Measurements from ENCODE around the gene BRI3. TPM values are rescaled to one million over a fixed set of nuclear protein-coding genes. Genes with fewer than 3 reads are reported as not detected.

The BRI3 gene
- total RNA-seq, 1 donor from 2014 or later: 530 TPM

DNA sequence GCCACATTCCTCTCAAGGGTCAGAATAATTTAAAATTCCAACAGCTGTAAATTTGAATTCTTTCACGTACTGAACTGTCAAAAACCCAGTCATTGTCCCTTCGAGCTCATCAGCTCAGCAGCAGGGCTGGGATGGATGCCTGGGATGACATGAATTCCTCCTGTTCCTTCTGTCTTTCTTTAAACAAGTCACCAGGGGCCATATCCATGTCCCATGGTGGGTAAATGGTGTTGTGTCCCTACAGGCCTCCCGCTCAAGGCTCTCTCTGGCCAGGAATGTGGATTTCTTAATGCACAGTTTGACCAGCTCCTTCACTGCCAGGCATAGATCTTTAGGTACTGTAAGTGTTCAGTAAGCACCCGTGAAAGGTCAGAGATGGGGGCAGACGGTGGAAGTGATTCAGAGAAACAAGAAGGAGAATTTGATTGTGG, 15.6 kb upstream of the BRI3 start:
- Histone ChIP-seq H3K27ac (no peak overlapping the region), H3K27me3 (no peaks in the 10 kb centered on the region), H3K9me3 (no peaks in the 10 kb centered on the region), H3K36me3 (no peaks in the 10 kb centered on the region), H3K4me1 (no peaks in the 10 kb centered on the region), H3K4me3 (no peak overlapping the region)
- ATAC-seq (peak; percentile 25), DNase-seq (no peak)
- intact Hi-C loops (cut with DNase I): no loop called here
- TF ChIP-seq, protein P1, sequence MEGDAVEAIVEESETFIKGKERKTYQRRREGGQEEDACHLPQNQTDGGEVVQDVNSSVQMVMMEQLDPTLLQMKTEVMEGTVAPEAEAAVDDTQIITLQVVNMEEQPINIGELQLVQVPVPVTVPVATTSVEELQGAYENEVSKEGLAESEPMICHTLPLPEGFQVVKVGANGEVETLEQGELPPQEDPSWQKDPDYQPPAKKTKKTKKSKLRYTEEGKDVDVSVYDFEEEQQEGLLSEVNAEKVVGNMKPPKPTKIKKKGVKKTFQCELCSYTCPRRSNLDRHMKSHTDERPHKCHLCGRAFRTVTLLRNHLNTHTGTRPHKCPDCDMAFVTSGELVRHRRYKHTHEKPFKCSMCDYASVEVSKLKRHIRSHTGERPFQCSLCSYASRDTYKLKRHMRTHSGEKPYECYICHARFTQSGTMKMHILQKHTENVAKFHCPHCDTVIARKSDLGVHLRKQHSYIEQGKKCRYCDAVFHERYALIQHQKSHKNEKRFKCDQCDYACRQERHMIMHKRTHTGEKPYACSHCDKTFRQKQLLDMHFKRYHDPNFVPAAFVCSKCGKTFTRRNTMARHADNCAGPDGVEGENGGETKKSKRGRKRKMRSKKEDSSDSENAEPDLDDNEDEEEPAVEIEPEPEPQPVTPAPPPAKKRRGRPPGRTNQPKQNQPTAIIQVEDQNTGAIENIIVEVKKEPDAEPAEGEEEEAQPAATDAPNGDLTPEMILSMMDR (IDR thresholded peaks at IDR 0.05): no peak

DNA sequence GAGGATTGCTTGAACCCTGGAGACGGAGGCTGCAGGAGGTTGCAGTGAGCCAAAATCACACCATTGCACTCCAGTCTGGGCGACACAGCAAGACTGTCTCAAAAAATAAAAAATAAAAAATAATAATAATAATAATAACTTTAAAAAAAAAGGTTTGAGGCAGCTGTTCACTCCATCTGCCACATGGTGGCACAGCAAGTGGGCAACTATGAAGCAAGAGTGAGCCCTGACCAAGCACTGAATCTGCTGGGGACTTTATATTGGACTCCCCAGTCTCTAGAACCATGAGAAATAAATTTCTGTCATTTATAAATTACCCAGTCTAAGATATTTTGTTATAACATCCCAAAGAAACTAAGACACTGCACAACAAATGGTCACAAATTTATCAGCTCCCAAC, 14.6 kb upstream of the BRI3 start:
- Histone ChIP-seq H3K36me3 (no peaks in the 10 kb centered on the region), H3K9me3 (no peaks in the 10 kb centered on the region), H3K27ac (no peak overlapping the region), H3K27me3 (no peaks in the 10 kb centered on the region), H3K4me3 (no peak overlapping the region), H3K4me1 (no peaks in the 10 kb centered on the region)
- intact Hi-C loops (cut with DNase I): no loop called here
- DNase-seq: no peak
- TF ChIP-seq, protein P1 (IDR thresholded peaks at IDR 0.05): peak; percentile 52
- ATAC-seq: peak; percentile 84

DNA sequence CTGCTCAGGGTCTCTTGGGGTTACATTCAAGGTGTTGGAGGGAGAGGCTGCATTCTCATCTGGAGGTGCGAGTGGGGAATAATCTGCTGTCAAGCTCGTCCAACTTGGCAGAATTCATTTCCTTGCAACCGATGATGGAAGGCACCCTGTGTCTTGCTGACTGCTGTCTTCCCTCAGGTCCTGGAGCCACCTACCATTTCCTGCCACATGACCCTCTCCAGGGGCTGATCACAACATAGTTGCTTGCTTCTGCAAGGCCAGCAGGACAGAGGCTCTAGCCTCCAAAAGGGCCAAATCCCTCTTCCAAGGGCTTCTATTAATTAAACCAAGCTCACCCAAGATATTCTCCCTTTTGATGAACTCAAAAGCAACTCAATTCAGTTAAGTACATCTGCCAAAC, 14.2 kb upstream of the BRI3 start:
- Histone ChIP-seq H3K36me3 (no peaks in the 10 kb centered on the region), H3K4me3 (no peak overlapping the region), H3K4me1 (no peaks in the 10 kb centered on the region), H3K27me3 (no peaks in the 10 kb centered on the region), H3K9me3 (no peaks in the 10 kb centered on the region), H3K27ac (no peak overlapping the region)
- TF ChIP-seq, protein P1 (IDR thresholded peaks at IDR 0.05): no peak
- DNase-seq (no peak), ATAC-seq (peak; percentile 77)
- intact Hi-C loops (cut with DNase I): no loop called here

DNA sequence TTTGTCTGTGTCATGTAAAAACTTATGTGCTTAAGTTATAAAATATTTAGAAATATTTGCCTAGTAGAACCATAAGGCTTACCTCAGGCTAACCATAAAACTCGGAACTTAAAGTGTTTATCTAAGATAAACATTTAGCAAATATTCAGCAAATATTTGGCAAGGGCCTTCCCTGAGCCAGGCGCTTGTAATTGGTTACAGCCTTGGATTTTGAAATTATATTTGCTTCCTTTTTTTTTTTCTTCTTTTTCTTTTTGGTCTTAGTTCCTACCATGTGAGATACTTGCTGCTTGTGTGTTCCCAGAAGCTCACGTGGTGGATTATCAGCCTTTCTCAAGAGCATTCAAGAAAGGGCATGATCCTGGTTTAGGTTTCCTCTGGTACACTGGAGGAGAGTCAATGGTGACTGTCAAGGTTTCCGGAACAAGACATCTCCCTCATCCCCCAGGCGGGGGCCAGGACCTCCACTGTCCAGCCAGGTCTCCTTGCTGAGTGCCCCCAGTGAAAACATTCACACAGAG, 5.2 kb upstream of the BRI3 start:
- no peak for DNase-seq
- peaks cover 27% of the 10 kb centered on the region for H3K4me1 ChIP-seq
- intact Hi-C loops (cut with DNase I): no loop called here

DNA sequence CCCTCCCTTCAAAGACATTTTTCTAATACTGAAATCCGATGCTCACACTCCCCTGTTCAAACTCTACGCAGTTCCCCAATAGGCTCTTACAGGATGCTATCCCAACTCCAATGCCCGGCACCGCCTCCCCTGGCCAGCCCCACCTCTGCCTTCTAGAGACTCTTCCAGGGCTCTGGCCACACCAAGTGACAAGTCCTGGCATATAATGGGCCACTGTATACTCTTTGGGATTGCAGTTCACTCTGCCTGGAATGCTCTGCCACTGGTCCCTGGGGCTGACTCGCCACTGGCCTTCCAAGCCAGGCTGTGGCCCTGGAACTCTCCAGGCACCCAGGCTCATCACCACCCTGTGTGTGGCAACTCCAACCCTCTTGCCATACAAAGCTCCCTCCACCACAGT, 3.1 kb upstream of the BRI3 start:
- H3K36me3 ChIP-seq: no peaks in the 10 kb centered on the region
- H3K4me1 ChIP-seq: peaks cover 29% of the 10 kb centered on the region
- ATAC-seq (no peak), DNase-seq (no peak)
- TF ChIP-seq, protein P1 (IDR thresholded peaks at IDR 0.05): no peak
- intact Hi-C loops (cut with DNase I): no loop called here
- no peak overlapping the region for H3K4me3 ChIP-seq
- no peaks in the 10 kb centered on the region for H3K27me3 ChIP-seq
- H3K9me3 ChIP-seq: no peaks in the 10 kb centered on the region
- no peak overlapping the region for H3K27ac ChIP-seq

More for the DNA sequence above, 5.2 kb upstream of the BRI3 start:
- Histone ChIP-seq H3K27ac (peak overlapping the region; percentile 78), H3K9me3 (no peaks in the 10 kb centered on the region), H3K4me3 (no peak overlapping the region), H3K27me3 (no peaks in the 10 kb centered on the region), H3K36me3 (no peaks in the 10 kb centered on the region)
- TF ChIP-seq, protein P1 (IDR thresholded peaks at IDR 0.05): no peak
- ATAC-seq: peak; percentile 69

DNA sequence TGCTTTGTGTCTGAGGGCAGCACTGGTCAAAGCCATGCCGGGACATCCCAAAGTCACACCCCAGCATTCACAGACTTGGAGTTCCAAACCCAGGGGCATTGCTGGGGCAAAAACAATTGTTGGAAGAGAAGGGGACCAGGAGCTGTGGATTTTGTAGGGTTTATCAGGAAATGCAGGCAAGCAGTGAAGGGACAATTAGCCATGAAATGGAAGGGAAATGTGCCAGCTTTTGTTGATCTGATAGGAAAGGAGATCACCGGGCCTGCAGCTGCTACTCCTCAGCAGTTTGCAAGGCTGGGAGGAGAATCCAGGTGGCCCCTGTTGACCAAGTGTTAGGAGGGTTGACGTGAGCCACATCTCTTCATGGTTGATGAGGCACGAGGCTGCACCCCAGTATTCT, 2.5 kb upstream of the BRI3 start:
- peaks cover 5% of the 10 kb centered on the region for H3K36me3 ChIP-seq
- H3K27ac ChIP-seq: no peak overlapping the region
- no peaks in the 10 kb centered on the region for H3K27me3 ChIP-seq
- intact Hi-C loops (cut with DNase I): no loop called here
- ATAC-seq: no peak
- TF ChIP-seq, protein P1 (IDR thresholded peaks at IDR 0.05): no peak
- no peak for DNase-seq
- H3K9me3 ChIP-seq: no peaks in the 10 kb centered on the region
- peaks cover 32% of the 10 kb centered on the region for H3K4me1 ChIP-seq
- H3K4me3 ChIP-seq: no peak overlapping the region
